H1 (cell line): Measurements from ENCODE around the gene PROX2. TPM values are rescaled to one million over a fixed set of nuclear protein-coding genes. Genes with fewer than 3 reads are reported as not detected.
A peak's percentile ranks its signal among the peaks of the same experiment; 100 is the strongest.

Experiments used
- CTCF ChIA-PET: fragments of 300-600 bp; sonication (Branson Sonifier 250); formaldehyde crosslinking; loops from one replicate; lab custom pipeline; 2021; ENCODE audit not compliant: partially characterized antibody; lab: Charles Lee
- POLR2A ChIA-PET: fragments of 300-600 bp; sonication (Branson Sonifier 250); formaldehyde crosslinking; loops from one replicate; lab custom pipeline; 2021; ENCODE audit warnings: inconsistent platforms; ENCODE audit not compliant: partially characterized antibody; lab: Charles Lee
- DNase-seq, 2 experiments: peaks; one replicate each; pipeline versions ENCODE4 v3.0.0 to v3.0.0-alpha.2; 2010 to 2022; ENCODE audit warnings: low spot score in 2 of 2, low read depth in 1 of 2, mixed read lengths in 1 of 2
- FAIRE-seq: peaks from 2 replicates; lab custom pipeline; 2011; peaks lifted over from hg19 to GRCh38; lab: Jason Lieb, UNC
- H2AFZ ChIP-seq: 2 replicates; pipeline ENCODE4 v1.8.1; 2012; ENCODE audit warnings: low read length, inconsistent platforms
- H2AK5ac ChIP-seq: 2 replicates; pipeline ENCODE4 v1.6.1; 2013; ENCODE audit warnings: low read depth, low read length
- H2BK120ac ChIP-seq: replicated peaks from 2 replicates; pipeline ENCODE3; 2013; ENCODE audit warnings: low read depth, low read length, inconsistent platforms
- H2BK12ac ChIP-seq: 2 replicates; pipeline ENCODE4 v1.6.1; 2013; ENCODE audit warnings: low read depth, low read length
- H2BK15ac ChIP-seq: 2 replicates; pipeline ENCODE4 v1.6.1; 2013; ENCODE audit warnings: low read length
- H2BK20ac ChIP-seq: 2 replicates; pipeline ENCODE4 v1.6.1; 2013; ENCODE audit warnings: low read length
- H2BK5ac ChIP-seq: 2 replicates; pipeline ENCODE4 v1.6.1; 2013; ENCODE audit warnings: low read depth, low read length
- H3K14ac ChIP-seq: 2 replicates; pipeline ENCODE4 v1.6.1; 2013; ENCODE audit warnings: inconsistent platforms; ENCODE audit not compliant: insufficient read length
- H3K18ac ChIP-seq: 2 replicates; pipeline ENCODE4 v1.6.1; 2013; ENCODE audit warnings: low read length; ENCODE audit errors: extremely low read depth
- H3K23ac ChIP-seq: 2 replicates; pipeline ENCODE4 v1.6.1; 2013; ENCODE audit warnings: inconsistent platforms; ENCODE audit not compliant: insufficient read length
- H3K23me2 ChIP-seq: 2 replicates; pipeline ENCODE4 v1.6.1; 2013; ENCODE audit warnings: low read depth, low read length
- H3K27ac ChIP-seq: 2 replicates; pipeline ENCODE4 v1.6.1; 2011; ENCODE audit warnings: low read depth, low read length, inconsistent platforms
- H3K27me3 ChIP-seq, 4 experiments: replicated peaks in 1 of 4; 1 replicate in 1 of 4; 2 replicates in 3 of 4; pipeline versions ENCODE4 v1.6.1 to v1.8.1; 2011 to 2013; ENCODE audit warnings: low read length in 3 of 4, mild to moderate bottlenecking in 3 of 4, inconsistent platforms in 2 of 4, mixed read lengths in 2 of 4, moderate library complexity in 1 of 4; ENCODE audit not compliant: control insufficient read depth in 3 of 4, insufficient read depth in 3 of 4; ENCODE audit errors: extremely low read depth in 1 of 4
- H3K36me3 ChIP-seq, 4 experiments: 2 replicates each; pipeline versions ENCODE4 v1.6.1 to v1.8.1; 2011 to 2013; ENCODE audit warnings: mild to moderate bottlenecking in 4 of 4, low read length in 3 of 4, moderate library complexity in 2 of 4, control low read depth in 1 of 4, inconsistent platforms in 1 of 4; ENCODE audit not compliant: insufficient read depth in 4 of 4, control insufficient read depth in 2 of 4
- H3K4ac ChIP-seq: replicated peaks from 2 replicates; pipeline ENCODE3; 2013; ENCODE audit warnings: low read length, low read depth, mixed read lengths, inconsistent platforms; ENCODE audit not compliant: insufficient read length
- H3K4me1 ChIP-seq, 4 experiments: replicated peaks in 1 of 4; 1 replicate in 1 of 4; 2 replicates in 3 of 4; pipeline versions ENCODE4 v1.6.1 to v1.8.1; 2011 to 2013; ENCODE audit warnings: low read length in 3 of 4, inconsistent platforms in 2 of 4, mixed read lengths in 1 of 4; ENCODE audit not compliant: insufficient read depth in 4 of 4, control insufficient read depth in 3 of 4
- H3K4me2 ChIP-seq, 2 experiments: 2 replicates each; pipeline versions ENCODE4 v1.6.1 to v1.8.1; 2011 to 2013; ENCODE audit warnings: low read depth in 2 of 2, low read length in 2 of 2, control low read depth in 1 of 2, inconsistent platforms in 1 of 2, mild to moderate bottlenecking in 1 of 2; ENCODE audit not compliant: insufficient read depth in 1 of 2
- H3K4me3 ChIP-seq, 4 experiments: fragments of 200-600, 300-600 bp in 1 of 4; sonication (generic), shearing (Covaris generic), sonication (Bioruptor Twin) in 1 of 4; 2 replicates each; pipeline versions ENCODE4 v1.5.1 to v1.8.1; 2011 to 2016; ENCODE audit warnings: low read length in 4 of 4, low read depth in 3 of 4, control low read depth in 2 of 4, inconsistent platforms in 2 of 4, mild to moderate bottlenecking in 2 of 4, mixed read lengths in 1 of 4, moderate library complexity in 1 of 4; ENCODE audit not compliant: insufficient read depth in 2 of 4; ENCODE audit errors: extremely low read depth in 1 of 4
- H3K56ac ChIP-seq: replicated peaks from 2 replicates; pipeline ENCODE3; 2013; ENCODE audit warnings: low read depth, mild to moderate bottlenecking, mixed read lengths, low read length, inconsistent platforms; ENCODE audit not compliant: insufficient read length
- H3K79me1 ChIP-seq: 2 replicates; pipeline ENCODE4 v1.6.1; 2013; ENCODE audit warnings: low read depth, low read length, control low read depth
- H3K79me2 ChIP-seq, 2 experiments: 2 replicates each; pipeline versions ENCODE4 v1.6.1 to v1.8.1; 2012 to 2013; ENCODE audit warnings: low read length in 2 of 2, mild to moderate bottlenecking in 2 of 2, inconsistent platforms in 1 of 2; ENCODE audit not compliant: insufficient read depth in 2 of 2, control insufficient read depth in 1 of 2
- H3K9ac ChIP-seq, 4 experiments: replicated peaks in 1 of 4; 1 replicate in 1 of 4; 2 replicates in 3 of 4; pipeline versions ENCODE4 v1.6.1 to v1.8.1; 2011 to 2013; ENCODE audit warnings: low read depth in 3 of 4, low read length in 3 of 4, control low read depth in 2 of 4, mild to moderate bottlenecking in 2 of 4, moderate library complexity in 2 of 4, inconsistent platforms in 1 of 4; ENCODE audit errors: extremely low read depth in 1 of 4
- H3K9me3 ChIP-seq, 2 experiments: 2 replicates each; pipeline versions ENCODE4 v1.6.1 to v1.8.1; 2012 to 2013; ENCODE audit warnings: mild to moderate bottlenecking in 2 of 2, moderate library complexity in 2 of 2, control low read depth in 1 of 2, inconsistent platforms in 1 of 2, low read depth in 1 of 2, low read length in 1 of 2, mixed read lengths in 1 of 2; ENCODE audit not compliant: insufficient read depth in 2 of 2
- H4K20me1 ChIP-seq, 2 experiments: replicated peaks in 1 of 2; 2 replicates each; pipeline versions ENCODE3 to v1.8.1; 2011 to 2013; ENCODE audit warnings: inconsistent platforms in 2 of 2, low read length in 2 of 2, mild to moderate bottlenecking in 1 of 2; ENCODE audit not compliant: insufficient read depth in 2 of 2, control insufficient read depth in 1 of 2
- H4K5ac ChIP-seq: 2 replicates; pipeline ENCODE4 v1.6.1; 2013; ENCODE audit warnings: low read length, low read depth, mixed read lengths, inconsistent platforms; ENCODE audit not compliant: insufficient read length
- H4K8ac ChIP-seq: 2 replicates; pipeline ENCODE4 v1.8.0; 2013; ENCODE audit warnings: mild to moderate bottlenecking, moderate library complexity, low read length, inconsistent platforms; ENCODE audit not compliant: insufficient read depth; ENCODE audit errors: extremely low read depth
- H4K91ac ChIP-seq: replicated peaks from 2 replicates; pipeline ENCODE3; 2013; ENCODE audit warnings: low read length, mixed read lengths, inconsistent platforms; ENCODE audit not compliant: insufficient read length
- ASH2L ChIP-seq: fragments of 200-600, 300-600 bp; sonication (generic); IDR thresholded peaks from one replicate; pipeline ENCODE4 v1.7.1; 2017; ENCODE audit warnings: low read length
- CHD2 ChIP-seq: IDR thresholded peaks from 2 replicates; pipeline ENCODE4 v1.6.1; 2012; ENCODE audit warnings: low read length, improper control_type of control experiment
- CREB1 ChIP-seq: IDR thresholded peaks from 2 replicates; pipeline ENCODE4 v1.6.1; 2012; ENCODE audit warnings: inconsistent platforms
- FOSL1 ChIP-seq: IDR thresholded peaks from 2 replicates; pipeline ENCODE4 v1.6.1; 2011; ENCODE audit warnings: mild to moderate bottlenecking, low read depth, low read length, moderate library complexity; ENCODE audit not compliant: insufficient read depth
- JUND ChIP-seq: IDR thresholded peaks from 2 replicates; pipeline ENCODE4 v1.6.1; 2011; ENCODE audit warnings: mild to moderate bottlenecking, improper control_type of control experiment, low read length
- NRF1 ChIP-seq: IDR thresholded peaks from 2 replicates; pipeline ENCODE4 v1.6.1; 2011; ENCODE audit warnings: mild to moderate bottlenecking, low read depth, low read length, improper control_type of control experiment
- RFX5 ChIP-seq: IDR thresholded peaks from 2 replicates; pipeline ENCODE4 v1.6.1; 2011; ENCODE audit warnings: low read depth, low read length, improper control_type of control experiment, borderline replicate concordance
- SP2 ChIP-seq: IDR thresholded peaks from 2 replicates; pipeline ENCODE4 v1.6.1; 2012; ENCODE audit warnings: mild to moderate bottlenecking, low read length, inconsistent platforms
- SRF ChIP-seq: IDR thresholded peaks from 2 replicates; pipeline ENCODE4 v1.6.1; 2011; ENCODE audit warnings: mild to moderate bottlenecking, low read depth, low read length, moderate library complexity
- TAF1 ChIP-seq: IDR thresholded peaks from 2 replicates; pipeline ENCODE4 v1.6.1; 2011; ENCODE audit warnings: mild to moderate bottlenecking, low read depth, low read length
- TEAD4 ChIP-seq: IDR thresholded peaks from 2 replicates; pipeline ENCODE4 v1.6.1; 2012; ENCODE audit warnings: low read depth, low read length, inconsistent platforms, mixed read lengths
- WGBS, 2 experiments: shearing (Covaris generic) in 1 of 2; methylation state at CpG; one replicate each; pipeline versions ENCODE4 v1.1.6 to v1.1.7; 2013 to 2015; ENCODE audit warnings: low lambda C conversion rate in 2 of 2, mixed read lengths in 2 of 2, inconsistent platforms in 1 of 2, low coverage in 1 of 2, missing lambda C conversion rate in 1 of 2; ENCODE audit not compliant: insufficient replicate concordance in 2 of 2, insufficient coverage in 1 of 2, insufficient read length in 1 of 2; ENCODE audit errors: extremely low coverage in 1 of 2, missing lambda C conversion rate in 1 of 2; 5-methylcytosine and 5-hydroxymethylcytosine counted together
- polyA plus RNA-seq, 7 experiments: library from polyadenylated mRNA; depleted of rRNA in 3 of 7; stranded (reverse) in 5 of 7; unstranded in 2 of 7; fragments of >200 nt in 5 of 7; fragments of 200-250 nt in 2 of 7; gene quantifications; 1 replicate in 5 of 7; 2 replicates in 1 of 7; 4 replicates in 1 of 7; pipeline versions ENCODE4 v1.2.1 to v1.2.3, GENCODE V29; 2011 to 2013; ENCODE audit warnings: missing spikeins in 2 of 7, mixed read lengths in 2 of 7
- total RNA-seq: library from RNA; stranded (reverse); fragmentation: NEBNext Ultra II Directional; extraction: Animal tissue kit (Norgen Biotek cat#: 25700); gene quantifications from 2 replicates; pipeline ENCODE4 v1.2.1, GENCODE V29; 2021
- TF ChIP-seq, protein P1 (sequence below): IDR thresholded peaks from 2 replicates; pipeline ENCODE4 v1.6.1; 2012; ENCODE audit warnings: low read length, inconsistent platforms

Gene PROX2
- total and polyA plus RNA-seq, 2 of the 8 experiments (the other 6 are each of a cell fraction or from before 2014, with no cell fraction given) = 0.03 TPM; not detected in 1

DNA sequence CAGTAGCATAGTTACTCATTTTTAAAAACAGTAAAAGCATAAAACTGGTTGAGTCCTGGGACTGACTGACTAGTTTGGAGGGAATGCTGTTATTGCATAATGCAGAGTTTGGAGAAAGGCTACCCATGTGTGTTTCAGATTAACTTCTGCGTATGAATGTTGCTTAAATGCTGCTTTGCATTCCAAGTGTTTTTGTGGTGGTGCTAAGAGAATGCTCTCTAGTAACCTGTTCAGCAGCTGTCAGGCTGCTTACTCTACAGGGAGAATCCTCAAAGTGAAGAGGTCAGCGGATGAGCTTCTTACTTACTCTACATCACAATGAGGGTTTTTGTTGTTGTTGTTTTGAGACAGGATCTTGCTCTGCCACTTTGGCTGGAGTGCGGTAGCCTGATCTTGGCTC lies 10.1 kb upstream of the PROX2 start:
- H3K9ac ChIP-seq = no peak overlapping the region
- H2BK12ac ChIP-seq = peak overlapping the region; percentile 82; the same call in 1 of the 2 replicates
- peaks cover 22 to 72% of the 10 kb centered on the region in 2 experiments for H3K79me2 ChIP-seq
- H3K27me3 ChIP-seq = no peaks in the 10 kb centered on the region
- FAIRE-seq = peak; percentile 82
- H4K5ac ChIP-seq = no peak overlapping the region
- peaks cover 5 to 23% (median 11%) of the 10 kb centered on the region in 4 experiments for H3K36me3 ChIP-seq
- no peak overlapping the region for H3K4ac ChIP-seq
- 3% methylated on average over 3 of the region's 3 CpGs; no CpG with 5 or more reads in 1 of the 2 experiments for WGBS, 2 experiments
- H3K23ac ChIP-seq = no peak overlapping the region
- H3K9me3 ChIP-seq = no peaks in the 10 kb centered on the region
- H4K20me1 ChIP-seq = peaks cover 6 to 28% of the 10 kb centered on the region in 2 experiments
- ChIA-PET POLR2A (interaction anchor here (0.7 to 6.8 kb wide), 16 partner anchors 11 to 393 kb away, joined by 3 to 57 read pairs (median 4); partner anchors contain the start of genes FOS, PGF, PROX2 and YLPM1), CTCF (interaction anchor here (0.8 to 17.5 kb wide), 5 partner anchors 14 to 109 kb away, joined by 3 to 364 read pairs (median 5); partner anchors contain the start of gene RPS6KL1)
- H2BK15ac ChIP-seq = no peak overlapping the region
- no peak overlapping the region for H3K56ac ChIP-seq
- H2AFZ ChIP-seq = no peak overlapping the region
- H3K4me3 ChIP-seq = peak overlapping the region in 2 of 4 experiments; percentile 17 to 42; a peak in 3 of 8 replicates
- peaks cover 11% of the 10 kb centered on the region for H3K79me1 ChIP-seq
- peak overlapping the region; percentile 70; the same call in 1 of the 2 replicates for H2AK5ac ChIP-seq
- H4K8ac ChIP-seq = no peak overlapping the region
- no peak for DNase-seq
- H3K4me1 ChIP-seq = peaks cover 13 to 32% (median 22%) of the 10 kb centered on the region in 4 experiments
- no peak overlapping the region for H4K91ac ChIP-seq
- H2BK120ac ChIP-seq = no peak overlapping the region
- no peak overlapping the region for H3K18ac ChIP-seq
- H3K23me2 ChIP-seq = peaks cover 7% of the 10 kb centered on the region
- H3K4me2 ChIP-seq = peak overlapping the region; percentile 61 to 65
- H2BK20ac ChIP-seq = no peak overlapping the region
- H3K14ac ChIP-seq = no peak overlapping the region
- H3K27ac ChIP-seq = peak overlapping the region; percentile 17; the same call in 1 of the 2 replicates
- H2BK5ac ChIP-seq = no peak overlapping the region; the same call in 1 of the 2 replicates
- TF ChIP-seq TEAD4 (peak; percentile 76), TAF1 (peak; percentile 55), JUND (no peak), FOSL1 (no peak), SP2 (no peak), NRF1 (no peak), SRF (no peak), CREB1 (no peak), ASH2L (peak; percentile 37), RFX5 (no peak), CHD2 (0 out of 2 replicates have a peak, but pooled peaks have one; percentile 31)
- TF ChIP-seq, protein P1, sequence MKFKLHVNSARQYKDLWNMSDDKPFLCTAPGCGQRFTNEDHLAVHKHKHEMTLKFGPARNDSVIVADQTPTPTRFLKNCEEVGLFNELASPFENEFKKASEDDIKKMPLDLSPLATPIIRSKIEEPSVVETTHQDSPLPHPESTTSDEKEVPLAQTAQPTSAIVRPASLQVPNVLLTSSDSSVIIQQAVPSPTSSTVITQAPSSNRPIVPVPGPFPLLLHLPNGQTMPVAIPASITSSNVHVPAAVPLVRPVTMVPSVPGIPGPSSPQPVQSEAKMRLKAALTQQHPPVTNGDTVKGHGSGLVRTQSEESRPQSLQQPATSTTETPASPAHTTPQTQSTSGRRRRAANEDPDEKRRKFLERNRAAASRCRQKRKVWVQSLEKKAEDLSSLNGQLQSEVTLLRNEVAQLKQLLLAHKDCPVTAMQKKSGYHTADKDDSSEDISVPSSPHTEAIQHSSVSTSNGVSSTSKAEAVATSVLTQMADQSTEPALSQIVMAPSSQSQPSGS = no peak
